ENCODE results near the gene MXRA8. TPM values are rescaled to one million over a fixed set of nuclear protein-coding genes. Genes with fewer than 3 reads are reported as not detected.

The MXRA8 gene
- total and polyA plus RNA-seq, 5 donors from 2014 or later: 0.17 TPM; not detected in 4

GRCh38 chr1:1306661-1307260 is 51.6 kb downstream of the MXRA8 start:
- H3K27ac Mint-ChIP-seq: peak overlapping the region; percentile 75 to 91 (median 90)
- H3K4me1 Mint-ChIP-seq: peaks cover 0 to 26% (median 8%) of the 10 kb centered on the region in 4 donors
- peak overlapping the region; percentile 71 for H3K4me3 ChIP-seq (ENCODE audit: low read depth, low read length)
- H3K27ac ChIP-seq (ENCODE audit: insufficient read depth, low read length, poor library complexity, severe bottlenecking): no peak overlapping the region
- peak overlapping the region; percentile 87 to 91 (median 90) for H3K4me3 Mint-ChIP-seq
- peaks cover 7% of the 10 kb centered on the region for H3K36me3 ChIP-seq (ENCODE audit: control insufficient read depth, insufficient read depth, low read length)
- no peaks in the 10 kb centered on the region for H3K9me3 ChIP-seq (ENCODE audit: control insufficient read depth in 2 of 2, low read length in 2 of 2)
- peaks cover 0 to 3% (median 0%) of the 10 kb centered on the region in 7 donors for H3K9me3 Mint-ChIP-seq
- no peaks in the 10 kb centered on the region for H3K27me3 Mint-ChIP-seq
- H3K27me3 ChIP-seq (ENCODE audit: control insufficient read depth, insufficient read depth, low read length): no peaks in the 10 kb centered on the region
- H3K4me1 ChIP-seq (ENCODE audit: control insufficient read depth, insufficient read depth, low read length, poor library complexity, severe bottlenecking): peaks cover 46% of the 10 kb centered on the region
- no peaks in the 10 kb centered on the region for H3K36me3 Mint-ChIP-seq
- ATAC-seq (ENCODE audit: low read depth in 2 of 2): no peak
- DNase-seq: no peak

DNA sequence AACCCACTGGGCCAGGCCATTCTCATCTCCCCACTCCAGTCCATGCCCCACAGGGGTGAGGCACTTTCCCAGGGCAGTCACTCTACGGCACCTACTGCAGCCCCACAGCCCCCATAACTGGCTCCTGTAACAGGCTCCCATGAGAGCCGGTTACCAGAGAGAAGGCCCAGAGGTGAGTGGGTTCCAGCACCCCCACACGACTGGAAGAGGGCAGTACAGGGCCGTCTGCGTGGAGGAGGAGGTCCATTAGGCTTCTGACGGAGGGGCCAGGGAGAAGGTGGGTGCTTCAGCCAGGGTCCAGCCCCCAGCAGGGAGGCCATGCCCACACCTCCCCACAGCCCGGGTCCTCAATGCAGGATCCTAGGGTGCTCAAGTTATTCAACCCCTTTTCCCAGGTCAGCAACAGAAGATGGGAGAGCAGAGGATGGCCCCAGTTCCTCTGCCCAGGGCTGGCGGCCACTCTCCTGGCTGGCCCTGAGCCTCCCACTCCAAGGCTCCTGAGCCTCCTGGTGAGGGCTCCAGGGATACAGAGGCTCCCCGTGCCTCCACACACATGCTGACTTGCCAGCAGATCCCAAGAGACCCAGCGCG is 52.2 kb downstream of the MXRA8 start:
- H3K4me3 Mint-ChIP-seq: peak overlapping the region; percentile 87 to 91 (median 90)
- H3K36me3 Mint-ChIP-seq: no peaks in the 10 kb centered on the region
- DNase-seq (peak in 1 of 3 donors; percentile 47), ATAC-seq (ENCODE audit: low read depth in 2 of 2) (no peak)
- no peaks in the 10 kb centered on the region for H3K27me3 ChIP-seq (ENCODE audit: control insufficient read depth, insufficient read depth, low read length)
- H3K27me3 Mint-ChIP-seq: no peaks in the 10 kb centered on the region
- H3K27ac Mint-ChIP-seq: peak overlapping the region in 2 of 3 donors; percentile 75 to 90
- peaks cover 46% of the 10 kb centered on the region for H3K4me1 ChIP-seq (ENCODE audit: control insufficient read depth, insufficient read depth, low read length, poor library complexity, severe bottlenecking)
- peaks cover 0 to 3% (median 0%) of the 10 kb centered on the region in 7 donors for H3K9me3 Mint-ChIP-seq
- H3K9me3 ChIP-seq (ENCODE audit: control insufficient read depth in 2 of 2, low read length in 2 of 2): no peaks in the 10 kb centered on the region
- peak overlapping the region; percentile 71 for H3K4me3 ChIP-seq (ENCODE audit: low read depth, low read length)
- peaks cover under 1% of the 10 kb centered on the region for H3K36me3 ChIP-seq (ENCODE audit: control insufficient read depth, insufficient read depth, low read length)
- H3K27ac ChIP-seq (ENCODE audit: insufficient read depth, low read length, poor library complexity, severe bottlenecking): peak overlapping the region; percentile 66
- H3K4me1 Mint-ChIP-seq: peaks cover 0 to 26% (median 8%) of the 10 kb centered on the region in 4 donors

- Histone ChIP-seq H3K27ac (ENCODE audit: insufficient read depth, low read length, poor library complexity, severe bottlenecking) (peak overlapping the region; percentile 66), H3K9me3 (ENCODE audit: control insufficient read depth in 2 of 2, low read length in 2 of 2) (no peaks in the 10 kb centered on the region), H3K27me3 (ENCODE audit: control insufficient read depth, insufficient read depth, low read length) (no peaks in the 10 kb centered on the region), H3K4me3 (ENCODE audit: low read depth, low read length) (no peak overlapping the region), H3K36me3 (ENCODE audit: control insufficient read depth, insufficient read depth, low read length) (no peaks in the 10 kb centered on the region), H3K4me1 (ENCODE audit: control insufficient read depth, insufficient read depth, low read length, poor library complexity, severe bottlenecking) (peaks cover 46% of the 10 kb centered on the region)
- H3K4me3 Mint-ChIP-seq: peak overlapping the region; percentile 87 to 91 (median 90)
- ATAC-seq (ENCODE audit: low read depth in 2 of 2): peak; percentile 46 to 54
- H3K27ac Mint-ChIP-seq: peak overlapping the region in 2 of 3 donors; percentile 69 to 90
- H3K4me1 Mint-ChIP-seq: peaks cover 0 to 26% (median 8%) of the 10 kb centered on the region in 4 donors
- peak; percentile 53 to 91 (median 63) for DNase-seq
- peaks cover 0 to 3% (median 0%) of the 10 kb centered on the region in 7 donors for H3K9me3 Mint-ChIP-seq
- no peaks in the 10 kb centered on the region for H3K36me3 Mint-ChIP-seq
- H3K27me3 Mint-ChIP-seq: no peaks in the 10 kb centered on the region
Measured at GRCh38 chr1:1305300-1306069, 52.9 kb downstream of the MXRA8 start.

- DNase-seq: no peak
- Histone ChIP-seq H3K9me3 (ENCODE audit: control insufficient read depth in 2 of 2, low read length in 2 of 2) (no peaks in the 10 kb centered on the region), H3K36me3 (ENCODE audit: control insufficient read depth, insufficient read depth, low read length) (no peaks in the 10 kb centered on the region), H3K27ac (ENCODE audit: insufficient read depth, low read length, poor library complexity, severe bottlenecking) (peak overlapping the region; percentile 66), H3K4me1 (ENCODE audit: control insufficient read depth, insufficient read depth, low read length, poor library complexity, severe bottlenecking) (peaks cover 40% of the 10 kb centered on the region), H3K27me3 (ENCODE audit: control insufficient read depth, insufficient read depth, low read length) (no peaks in the 10 kb centered on the region), H3K4me3 (ENCODE audit: low read depth, low read length) (no peak overlapping the region)
- H3K36me3 Mint-ChIP-seq: no peaks in the 10 kb centered on the region
- H3K4me3 Mint-ChIP-seq: peak overlapping the region; percentile 87 to 91 (median 90)
- H3K27me3 Mint-ChIP-seq: no peaks in the 10 kb centered on the region
- peak overlapping the region in 1 of 3 donors; percentile 69 for H3K27ac Mint-ChIP-seq
- peaks cover 0 to 26% (median 8%) of the 10 kb centered on the region in 4 donors for H3K4me1 Mint-ChIP-seq
- H3K9me3 Mint-ChIP-seq: peaks cover 0 to 3% (median 0%) of the 10 kb centered on the region in 7 donors
- no peak for ATAC-seq (ENCODE audit: low read depth in 2 of 2)
Measured at GRCh38 chr1:1304331-1305299, 53.7 kb downstream of the MXRA8 start.

DNA sequence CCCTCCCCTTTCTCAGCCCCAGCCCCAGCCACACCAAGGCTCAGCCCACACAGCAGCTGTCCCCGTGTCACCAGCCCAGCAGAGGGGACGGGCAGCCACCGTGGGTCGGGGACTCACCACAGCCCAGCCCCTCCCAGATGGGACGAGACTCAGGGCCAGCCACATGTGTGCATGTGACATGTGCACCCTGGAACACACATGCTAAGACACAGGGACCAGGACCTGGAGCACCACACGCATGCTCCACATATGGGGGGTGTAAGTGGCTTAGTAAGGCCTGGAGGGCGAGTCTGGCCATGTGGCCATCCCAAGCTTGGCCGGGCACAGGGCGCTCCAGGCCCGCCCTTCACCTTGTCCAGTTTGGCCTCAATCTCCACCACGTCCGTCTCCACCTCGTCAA is 54.6 kb downstream of the MXRA8 start:
- H3K36me3 ChIP-seq (ENCODE audit: control insufficient read depth, insufficient read depth, low read length): no peaks in the 10 kb centered on the region
- no peak overlapping the region for H3K4me3 ChIP-seq (ENCODE audit: low read depth, low read length)
- H3K27ac ChIP-seq (ENCODE audit: insufficient read depth, low read length, poor library complexity, severe bottlenecking): no peak overlapping the region
- Mint-ChIP-seq H3K36me3 (no peaks in the 10 kb centered on the region), H3K27me3 (no peaks in the 10 kb centered on the region), H3K4me1 (peaks cover 0 to 26% (median 8%) of the 10 kb centered on the region in 4 donors), H3K4me3 (peak overlapping the region in 1 of 4 donors; percentile 38), H3K9me3 (peaks cover 0 to 3% (median 0%) of the 10 kb centered on the region in 7 donors), H3K27ac (no peak overlapping the region)
- no peaks in the 10 kb centered on the region for H3K9me3 ChIP-seq (ENCODE audit: control insufficient read depth in 2 of 2, low read length in 2 of 2)
- DNase-seq (no peak), ATAC-seq (ENCODE audit: low read depth in 2 of 2) (no peak)
- peaks cover 31% of the 10 kb centered on the region for H3K4me1 ChIP-seq (ENCODE audit: control insufficient read depth, insufficient read depth, low read length, poor library complexity, severe bottlenecking)
- H3K27me3 ChIP-seq (ENCODE audit: control insufficient read depth, insufficient read depth, low read length): no peaks in the 10 kb centered on the region

DNA sequence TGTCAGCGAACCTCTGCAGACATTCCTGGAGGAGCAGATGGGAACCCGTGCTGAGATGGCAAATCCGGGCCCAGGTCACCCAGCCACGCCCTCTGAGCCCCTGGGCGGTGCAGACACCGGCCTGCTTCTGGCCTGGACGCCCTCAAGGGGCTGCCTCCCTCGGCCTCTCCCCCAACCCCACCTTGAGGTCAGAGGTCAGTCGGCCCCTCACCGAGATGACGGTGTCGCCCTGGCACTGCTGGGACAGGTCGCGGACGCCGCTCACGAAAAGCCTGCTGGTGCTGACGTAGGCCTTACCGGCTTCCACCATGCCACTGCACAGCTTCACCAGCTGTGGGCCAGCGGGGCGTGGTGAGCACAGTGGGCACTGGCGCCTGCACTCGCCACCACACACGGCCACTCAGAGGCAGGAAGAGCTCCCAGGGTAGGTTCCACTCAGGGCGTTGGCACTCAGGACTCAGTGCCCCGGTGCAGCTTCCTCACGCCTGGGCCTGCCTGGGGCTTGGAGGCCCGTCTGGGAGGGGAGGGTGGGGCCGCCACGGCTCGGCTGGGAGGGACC is 55.3 kb downstream of the MXRA8 start:
- H3K36me3 Mint-ChIP-seq: no peaks in the 10 kb centered on the region
- ATAC-seq (ENCODE audit: low read depth in 2 of 2) (no peak), DNase-seq (no peak)
- no peak overlapping the region for H3K4me3 Mint-ChIP-seq
- H3K4me1 Mint-ChIP-seq: peaks cover 0 to 26% (median 8%) of the 10 kb centered on the region in 4 donors
- H3K9me3 ChIP-seq (ENCODE audit: control insufficient read depth in 2 of 2, low read length in 2 of 2): no peaks in the 10 kb centered on the region
- peaks cover 0 to 3% (median 0%) of the 10 kb centered on the region in 7 donors for H3K9me3 Mint-ChIP-seq
- H3K4me3 ChIP-seq (ENCODE audit: low read depth, low read length): no peak overlapping the region
- H3K36me3 ChIP-seq (ENCODE audit: control insufficient read depth, insufficient read depth, low read length): no peaks in the 10 kb centered on the region
- no peak overlapping the region for H3K27ac Mint-ChIP-seq
- H3K4me1 ChIP-seq (ENCODE audit: control insufficient read depth, insufficient read depth, low read length, poor library complexity, severe bottlenecking): peaks cover 30% of the 10 kb centered on the region
- no peaks in the 10 kb centered on the region for H3K27me3 ChIP-seq (ENCODE audit: control insufficient read depth, insufficient read depth, low read length)
- H3K27me3 Mint-ChIP-seq: no peaks in the 10 kb centered on the region
- H3K27ac ChIP-seq (ENCODE audit: insufficient read depth, low read length, poor library complexity, severe bottlenecking): no peak overlapping the region
